Measurements from ENCODE around the gene CXADR. TPM values are rescaled to one million over a fixed set of nuclear protein-coding genes. Genes with fewer than 3 reads are reported as not detected.
A peak's percentile ranks its signal among the peaks of the same experiment; 100 is the strongest.

Gene CXADR
- total and polyA plus RNA-seq, 4 donors = 8.5 to 46.4 (median 26.5) TPM

DNA sequence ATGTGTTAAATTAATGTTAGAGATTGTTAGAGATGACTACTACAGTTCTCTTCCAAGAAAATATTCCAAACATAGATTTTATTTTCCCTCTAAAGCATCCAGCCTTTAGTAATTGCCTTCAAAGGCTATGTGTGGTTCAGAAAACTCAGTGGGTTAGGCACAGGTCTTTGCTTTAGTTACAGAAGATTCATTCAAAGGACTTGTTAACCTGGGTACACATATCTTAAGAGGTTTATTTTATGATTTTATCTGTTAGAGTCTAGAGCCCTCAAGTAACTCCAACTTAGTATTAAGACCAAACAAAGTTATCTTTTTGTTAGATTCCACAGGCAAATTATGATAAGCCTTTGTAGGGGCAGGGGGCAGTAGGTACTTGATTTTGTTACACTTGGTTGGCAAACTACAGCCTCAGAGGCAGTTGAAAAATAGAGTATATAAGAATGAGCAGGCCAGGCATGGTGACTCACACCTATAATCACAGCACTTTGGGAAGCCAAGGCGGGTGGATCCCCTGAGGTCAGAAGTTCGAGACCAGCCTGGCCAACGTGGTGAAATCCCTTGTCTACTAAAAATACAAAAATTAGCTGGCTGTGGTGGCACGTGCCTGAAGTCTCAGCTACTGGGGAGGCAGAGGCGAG, 37.9 kb downstream of the CXADR start:
- no peak overlapping the region for H3K4me3 ChIP-seq (ENCODE audit: low read depth in 1 of 3, low read length in 3 of 3)
- H3K4me1 ChIP-seq (ENCODE audit: control insufficient read depth in 4 of 4, insufficient read depth in 4 of 4, low read length in 3 of 4) = peaks cover 4 to 29% (median 11%) of the 10 kb centered on the region in 4 donors
- H3K27me3 ChIP-seq (ENCODE audit: control insufficient read depth in 4 of 4, insufficient read depth in 4 of 4, low read length in 3 of 4) = no peaks in the 10 kb centered on the region
- no peaks in the 10 kb centered on the region for H3K9me3 ChIP-seq (ENCODE audit: control insufficient read depth in 4 of 4, low read length in 3 of 4)
- H3K9ac ChIP-seq (ENCODE audit: low read depth in 1 of 2, low read length in 2 of 2) = no peak overlapping the region
- WGBS = 78% methylated on average over 5 of the region's 5 CpGs
- peaks cover 0 to 11% (median 4%) of the 10 kb centered on the region in 4 donors for H3K36me3 ChIP-seq (ENCODE audit: control insufficient read depth in 4 of 4, insufficient read depth in 3 of 4, low read depth in 1 of 4, low read length in 3 of 4)
- no peak for TF ChIP-seq EGR1 (IDR thresholded peaks at IDR 0.05; ENCODE audit: low read depth in 2 of 2)
- no peak for TF ChIP-seq SP1 (IDR thresholded peaks at IDR 0.05)
- no peak overlapping the region for H3K27ac ChIP-seq (ENCODE audit: low read depth in 1 of 2, low read length in 2 of 2)
- DNase-seq (ENCODE audit: low spot score) = no peak

DNA sequence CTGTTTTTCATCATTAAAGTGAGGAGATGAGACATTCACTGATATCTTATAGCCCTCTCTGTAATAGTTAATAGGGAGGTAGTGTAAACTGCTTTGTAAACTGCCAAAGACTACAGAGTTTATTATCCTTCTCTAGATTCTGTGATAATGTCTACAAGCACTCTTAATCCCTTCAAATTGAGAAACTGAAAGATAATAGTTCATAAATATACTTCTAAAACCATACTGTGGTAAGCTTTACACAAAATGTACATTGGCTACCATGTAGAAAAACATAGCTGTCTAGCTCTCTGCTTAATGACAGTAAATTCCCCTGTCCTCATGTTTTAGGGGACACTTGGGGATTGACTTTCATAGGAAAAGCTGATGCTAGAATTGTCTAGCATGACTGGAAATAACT, 39.6 kb downstream of the CXADR start:
- H3K27ac ChIP-seq (ENCODE audit: low read depth in 1 of 2, low read length in 2 of 2) = no peak overlapping the region
- no peaks in the 10 kb centered on the region for H3K27me3 ChIP-seq (ENCODE audit: control insufficient read depth in 4 of 4, insufficient read depth in 4 of 4, low read length in 3 of 4)
- H3K36me3 ChIP-seq (ENCODE audit: control insufficient read depth in 4 of 4, insufficient read depth in 3 of 4, low read depth in 1 of 4, low read length in 3 of 4) = peaks cover 0 to 8% (median 4%) of the 10 kb centered on the region in 4 donors
- no peak overlapping the region for H3K9ac ChIP-seq (ENCODE audit: low read depth in 1 of 2, low read length in 2 of 2)
- H3K4me3 ChIP-seq (ENCODE audit: low read depth in 1 of 3, low read length in 3 of 3) = no peak overlapping the region
- no peak for DNase-seq (ENCODE audit: low spot score)
- no peaks in the 10 kb centered on the region for H3K9me3 ChIP-seq (ENCODE audit: control insufficient read depth in 4 of 4, low read length in 3 of 4)
- peaks cover 4 to 30% (median 11%) of the 10 kb centered on the region in 4 donors for H3K4me1 ChIP-seq (ENCODE audit: control insufficient read depth in 4 of 4, insufficient read depth in 4 of 4, low read length in 3 of 4)
- TF ChIP-seq TAF1 (conservative IDR thresholded peaks at IDR 0.05) = no peak
- TF ChIP-seq HNF4G (IDR thresholded peaks at IDR 0.05) = no peak
- TF ChIP-seq NR2F2 (IDR thresholded peaks at IDR 0.05) = no peak
- no peak for TF ChIP-seq MAX (IDR thresholded peaks at IDR 0.05)
- TF ChIP-seq, protein P1, sequence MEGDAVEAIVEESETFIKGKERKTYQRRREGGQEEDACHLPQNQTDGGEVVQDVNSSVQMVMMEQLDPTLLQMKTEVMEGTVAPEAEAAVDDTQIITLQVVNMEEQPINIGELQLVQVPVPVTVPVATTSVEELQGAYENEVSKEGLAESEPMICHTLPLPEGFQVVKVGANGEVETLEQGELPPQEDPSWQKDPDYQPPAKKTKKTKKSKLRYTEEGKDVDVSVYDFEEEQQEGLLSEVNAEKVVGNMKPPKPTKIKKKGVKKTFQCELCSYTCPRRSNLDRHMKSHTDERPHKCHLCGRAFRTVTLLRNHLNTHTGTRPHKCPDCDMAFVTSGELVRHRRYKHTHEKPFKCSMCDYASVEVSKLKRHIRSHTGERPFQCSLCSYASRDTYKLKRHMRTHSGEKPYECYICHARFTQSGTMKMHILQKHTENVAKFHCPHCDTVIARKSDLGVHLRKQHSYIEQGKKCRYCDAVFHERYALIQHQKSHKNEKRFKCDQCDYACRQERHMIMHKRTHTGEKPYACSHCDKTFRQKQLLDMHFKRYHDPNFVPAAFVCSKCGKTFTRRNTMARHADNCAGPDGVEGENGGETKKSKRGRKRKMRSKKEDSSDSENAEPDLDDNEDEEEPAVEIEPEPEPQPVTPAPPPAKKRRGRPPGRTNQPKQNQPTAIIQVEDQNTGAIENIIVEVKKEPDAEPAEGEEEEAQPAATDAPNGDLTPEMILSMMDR (IDR thresholded peaks at IDR 0.05; ENCODE audit: low read depth, low read length, missing input control) = no peak
- no peak for TF ChIP-seq FOXA2 (IDR thresholded peaks at IDR 0.05)
- TF ChIP-seq GABPA (IDR thresholded peaks at IDR 0.05 in 1 of 2, conservative IDR thresholded peaks at IDR 0.05 in 1 of 2) = no peak
- TF ChIP-seq RXRA (IDR thresholded peaks at IDR 0.05) = no peak
- no peak for TF ChIP-seq RAD21 (IDR thresholded peaks at IDR 0.05)
- no peak for TF ChIP-seq ATF3 (IDR thresholded peaks at IDR 0.05)

DNA sequence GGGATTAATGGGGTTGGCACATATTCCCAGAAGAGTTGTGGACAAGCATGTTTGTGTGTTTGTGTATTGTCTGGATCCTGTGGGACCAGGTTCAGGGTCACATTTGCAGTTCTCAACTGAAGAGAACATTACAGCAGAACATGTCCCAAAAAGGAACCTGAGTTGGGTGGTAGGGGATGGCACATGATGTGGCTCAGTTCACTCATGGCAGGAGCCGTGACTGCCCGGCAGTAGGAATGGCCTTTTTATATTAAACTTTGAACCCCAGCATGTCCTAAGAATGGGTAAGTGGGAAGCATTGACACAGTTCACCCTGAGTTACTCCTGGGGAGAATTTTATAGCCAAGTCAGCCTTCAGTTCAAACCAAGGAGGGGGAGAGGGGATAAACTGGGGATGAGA, 41.3 kb downstream of the CXADR start:
- peaks cover 0 to 14% (median 2%) of the 10 kb centered on the region in 4 donors for H3K36me3 ChIP-seq (ENCODE audit: control insufficient read depth in 4 of 4, insufficient read depth in 3 of 4, low read depth in 1 of 4, low read length in 3 of 4)
- TF ChIP-seq HNF4G (IDR thresholded peaks at IDR 0.05) (no peak), FOXA2 (IDR thresholded peaks at IDR 0.05) (no peak), RAD21 (IDR thresholded peaks at IDR 0.05) (no peak), EGR1 (IDR thresholded peaks at IDR 0.05; ENCODE audit: low read depth in 2 of 2) (no peak), RXRA (IDR thresholded peaks at IDR 0.05) (peak in 1 of 2 donors; percentile 16), REST (IDR thresholded peaks at IDR 0.05) (no peak), HNF4A (conservative IDR thresholded peaks at IDR 0.05) (peak; percentile 21 to 29), YY1 (IDR thresholded peaks at IDR 0.05) (no peak), GABPA (IDR thresholded peaks at IDR 0.05 in 1 of 2, conservative IDR thresholded peaks at IDR 0.05 in 1 of 2) (no peak), ZBTB33 (IDR thresholded peaks at IDR 0.05) (no peak), SP1 (IDR thresholded peaks at IDR 0.05) (peak; percentile 15)
- TF ChIP-seq, protein P1 (IDR thresholded peaks at IDR 0.05; ENCODE audit: low read depth, low read length, missing input control) = no peak
- H3K4me1 ChIP-seq (ENCODE audit: control insufficient read depth in 4 of 4, insufficient read depth in 4 of 4, low read length in 3 of 4) = peaks cover 4 to 28% (median 9%) of the 10 kb centered on the region in 4 donors
- no peaks in the 10 kb centered on the region for H3K27me3 ChIP-seq (ENCODE audit: control insufficient read depth in 4 of 4, insufficient read depth in 4 of 4, low read length in 3 of 4)
- no peak overlapping the region for H3K9ac ChIP-seq (ENCODE audit: low read depth in 1 of 2, low read length in 2 of 2)
- H3K9me3 ChIP-seq (ENCODE audit: control insufficient read depth in 4 of 4, low read length in 3 of 4) = no peaks in the 10 kb centered on the region
- peak overlapping the region; percentile 48 to 49 for H3K27ac ChIP-seq (ENCODE audit: low read depth in 1 of 2, low read length in 2 of 2)
- no peak for DNase-seq (ENCODE audit: low spot score)
- no peak overlapping the region for H3K4me3 ChIP-seq (ENCODE audit: low read depth in 1 of 3, low read length in 3 of 3)
- WGBS = 31% methylated on average over 2 of the region's 2 CpGs
